8988T (cell line): ENCODE results near the gene TEX264.
"Not testable (repeated sequence)": the region's sequence is repeated elsewhere in the genome, so short reads cannot be mapped to it uniquely, and the experiment has no call there.

Experiments
- DNase-seq: peaks from one replicate; pipeline ENCODE4 v3.0.0; 2011

Gene TEX264

GRCh38 chr3:51670823-51671733 is at the start of gene TEX264:
TSS of gene TEX264 (plus strand) at chr3:51671252. CDS start at chr3:51674305, 3,053 bp downstream.
- peak; percentile 96 for DNase-seq

GRCh38 chr3:51622413-51622812 is 48.6 kb upstream of the TEX264 start:
- no peak for DNase-seq

GRCh38 chr3:51622868-51623267 is 48.2 kb upstream of the TEX264 start:
- no peak for DNase-seq

- no peak for DNase-seq
These were observed 40.5 kb upstream of the TEX264 start for GRCh38 chr3:51630513-51630912.

GRCh38 chr3:51637144-51637940 is 33.7 kb upstream of the TEX264 start:
- DNase-seq, result no peak

- DNase-seq, result peak; percentile 83
These were observed 33.0 kb upstream of the TEX264 start for GRCh38 chr3:51637941-51638471.

GRCh38 chr3:51642462-51642861 is 28.6 kb upstream of the TEX264 start:
- no peak for DNase-seq

- DNase-seq, result no peak
These were observed 25.0 kb upstream of the TEX264 start for GRCh38 chr3:51646091-51646490.

- DNase-seq, result not testable (repeated sequence)
These were observed 18.9 kb upstream of the TEX264 start for GRCh38 chr3:51652103-51652502.

- DNase-seq, result not testable (repeated sequence)
These were observed 17.6 kb upstream of the TEX264 start for GRCh38 chr3:51653409-51653808.

GRCh38 chr3:51657234-51657633 is 13.8 kb upstream of the TEX264 start:
- DNase-seq, result no peak

GRCh38 chr3:51659942-51660341 is 11.1 kb upstream of the TEX264 start:
- DNase-seq, result no peak

GRCh38 chr3:51662456-51662855 is 8.6 kb upstream of the TEX264 start:
- DNase-seq, result no peak

- DNase-seq, result no peak
These were observed 2.3 kb upstream of the TEX264 start for GRCh38 chr3:51668756-51669155.

GRCh38 chr3:51669241-51670052 is 1.6 kb upstream of the TEX264 start:
- DNase-seq, result peak; percentile 88

- no peak for DNase-seq
These were observed 814 bp upstream of the TEX264 start for GRCh38 chr3:51670053-51670822.

GRCh38 chr3:51671734-51672475 is 853 bp downstream of the TEX264 start:
- DNase-seq, result peak; percentile 92

GRCh38 chr3:51673181-51673801 is 2.2 kb downstream of the TEX264 start:
- DNase-seq, result no peak

GRCh38 chr3:51673802-51674654 is 3.0 kb downstream of the TEX264 start:
- DNase-seq, result no peak

- DNase-seq, result peak; percentile 57
These were observed 4.2 kb downstream of the TEX264 start for GRCh38 chr3:51675201-51675611.
